NCI-H345 (cell line): ENCODE data around the gene TRIM63.
"Not testable (repeated sequence)": the region's sequence is repeated elsewhere in the genome, so short reads cannot be mapped to it uniquely, and the experiment has no call there.

Source experiments
- DNase-seq: peaks from one replicate; lab custom pipeline; 2025; lab: John Stamatoyannopoulos, UW

Gene TRIM63

GRCh38 chr1:26067432-26067911 lies at the start of gene TRIM63:
TRIM63 (minus strand) TSS chr1:26067630; CDS start chr1:26067494, 136 bp downstream.
- DNase-seq = no peak

GRCh38 chr1:26114165-26114927 lies 46.9 kb upstream of the TRIM63 start:
- DNase-seq = no peak

- DNase-seq = no peak
Observed at GRCh38 chr1:26112407-26112775, 45.0 kb upstream of the TRIM63 start.

- peak; percentile 96 for DNase-seq
Observed at GRCh38 chr1:26111530-26112406, 44.3 kb upstream of the TRIM63 start, which contains the start of gene PDIK1L. PDIK1L (plus strand) TSS chr1:26111824; CDS start chr1:26114309, 2,485 bp downstream.

GRCh38 chr1:26110731-26111529 lies 43.5 kb upstream of the TRIM63 start:
- DNase-seq = peak; percentile 62

GRCh38 chr1:26109229-26110164 lies 42.1 kb upstream of the TRIM63 start:
- DNase-seq = no peak

GRCh38 chr1:26105226-26105548 lies 37.8 kb upstream of the TRIM63 start:
- not testable (repeated sequence) for DNase-seq

- no peak for DNase-seq
Observed at GRCh38 chr1:26102526-26102925, 35.1 kb upstream of the TRIM63 start.

- DNase-seq = no peak
Observed at GRCh38 chr1:26102119-26102518, 34.7 kb upstream of the TRIM63 start.

- not testable (repeated sequence) for DNase-seq
Observed at GRCh38 chr1:26100204-26100603, 32.8 kb upstream of the TRIM63 start.

- no peak for DNase-seq
Observed at GRCh38 chr1:26099780-26100179, 32.4 kb upstream of the TRIM63 start.

GRCh38 chr1:26098602-26099001 lies 31.2 kb upstream of the TRIM63 start:
- DNase-seq = no peak

GRCh38 chr1:26097696-26098095 lies 30.3 kb upstream of the TRIM63 start:
- DNase-seq = no peak

GRCh38 chr1:26096471-26096870 lies 29.0 kb upstream of the TRIM63 start:
- no peak for DNase-seq

- peak; percentile 57 for DNase-seq
Observed at GRCh38 chr1:26094677-26095383, 27.4 kb upstream of the TRIM63 start.

GRCh38 chr1:26094076-26094669 lies 26.7 kb upstream of the TRIM63 start:
- DNase-seq = peak; percentile 37

GRCh38 chr1:26093569-26093968 lies 26.1 kb upstream of the TRIM63 start:
- DNase-seq = not testable (repeated sequence)

GRCh38 chr1:26092422-26092821 lies 25.0 kb upstream of the TRIM63 start:
- DNase-seq = no peak

- DNase-seq = no peak
Observed at GRCh38 chr1:26090893-26091292, 23.5 kb upstream of the TRIM63 start.

GRCh38 chr1:26089125-26089524 lies 21.7 kb upstream of the TRIM63 start:
- no peak for DNase-seq
